IPS DF 4.7 (cell line): ENCODE results near the gene NUP62.

Experiments
- DNase-seq: peaks from one replicate; pipeline ENCODE4 v3.0.0-alpha.2; 2013; ENCODE audit warnings: low spot score; ENCODE audit errors: extremely low read depth

NUP62 gene

GRCh38 chr19:49904136-49904535 lies 25.2 kb downstream of the NUP62 start:
- DNase-seq = no peak

DNA sequence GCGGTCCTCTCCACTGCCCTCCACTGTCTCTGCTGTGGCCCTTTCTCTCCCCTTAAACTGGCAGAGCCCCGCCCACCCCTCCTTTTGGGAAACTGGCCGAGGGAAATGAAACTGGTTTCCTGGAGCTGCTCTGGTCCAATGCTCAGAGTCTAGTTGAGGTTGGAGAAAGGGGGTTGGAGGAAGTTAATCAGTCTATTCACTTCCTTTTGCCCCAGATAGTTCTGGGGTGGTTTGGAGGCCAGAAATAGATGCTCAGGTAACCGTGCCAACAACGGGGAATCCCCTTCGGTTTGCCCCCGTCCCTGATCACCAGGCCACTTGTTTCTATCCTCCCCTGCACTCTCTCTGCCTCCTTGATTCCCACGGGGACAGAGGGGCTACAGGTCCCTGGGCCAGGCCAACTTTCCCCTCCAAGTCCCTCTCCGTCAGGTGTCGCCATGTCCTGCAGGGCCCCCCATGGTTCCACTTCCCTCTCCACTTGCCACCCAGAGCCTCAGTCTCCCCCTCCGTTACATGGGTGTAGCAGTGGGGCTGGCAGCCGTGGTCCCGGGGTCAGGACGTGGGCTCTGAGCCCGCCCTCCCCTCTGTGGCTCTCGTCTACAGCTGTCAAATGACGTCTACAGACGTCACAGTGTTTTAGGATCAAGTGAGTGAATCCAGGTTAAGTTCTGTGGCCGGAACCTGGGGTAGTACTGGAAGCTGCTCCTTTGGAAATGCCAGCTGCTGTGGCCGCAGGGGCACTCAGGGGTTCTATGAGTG lies 32.3 kb downstream of the NUP62 start, which contains the start of gene IL4I1:
Gene IL4I1 (minus strand): TSS at position 25 of the 759 bp plus-strand sequence. CDS start 727 bp downstream, outside the sequence.
- DNase-seq = no peak

DNA sequence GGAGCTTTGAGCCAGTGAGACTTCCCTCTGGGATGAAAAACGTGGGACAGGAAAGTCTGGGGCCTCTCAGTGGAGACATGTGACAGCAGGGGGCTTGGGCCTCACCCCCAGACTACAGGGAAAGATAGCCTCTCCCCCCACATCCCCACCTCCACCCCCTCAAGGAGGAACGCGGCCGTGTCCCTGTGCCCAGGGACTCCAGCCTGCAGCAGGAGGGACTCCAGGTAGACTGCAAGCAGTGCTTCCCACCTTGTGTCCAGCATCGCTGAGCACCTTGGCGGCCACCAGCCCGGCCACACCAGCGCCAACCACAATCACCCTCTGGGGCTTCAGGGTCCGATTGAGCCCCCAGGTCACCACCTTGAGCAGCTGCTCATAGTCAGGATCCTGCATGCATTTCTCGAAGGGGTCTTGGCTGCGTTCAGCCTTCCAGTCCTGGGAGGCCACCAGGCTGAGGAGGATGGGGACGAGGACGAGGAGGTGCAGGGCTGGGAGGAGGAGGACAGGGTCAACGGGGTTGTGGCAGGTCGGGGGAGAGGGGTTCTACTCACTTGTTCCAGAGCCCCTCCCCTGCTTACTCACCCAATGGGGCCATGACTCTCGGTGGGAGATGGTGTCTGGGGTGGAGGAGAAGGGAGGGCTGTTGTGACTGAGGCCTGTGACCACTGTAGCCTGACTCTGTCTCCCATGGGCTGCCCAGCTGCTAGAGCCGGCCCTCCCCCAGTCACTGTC lies 33.6 kb downstream of the NUP62 start:
- DNase-seq = no peak

- DNase-seq = no peak
Observed at GRCh38 chr19:49894879-49895565, 34.3 kb downstream of the NUP62 start.

- DNase-seq = no peak
Observed at GRCh38 chr19:49894011-49894664, 35.2 kb downstream of the NUP62 start.

DNA sequence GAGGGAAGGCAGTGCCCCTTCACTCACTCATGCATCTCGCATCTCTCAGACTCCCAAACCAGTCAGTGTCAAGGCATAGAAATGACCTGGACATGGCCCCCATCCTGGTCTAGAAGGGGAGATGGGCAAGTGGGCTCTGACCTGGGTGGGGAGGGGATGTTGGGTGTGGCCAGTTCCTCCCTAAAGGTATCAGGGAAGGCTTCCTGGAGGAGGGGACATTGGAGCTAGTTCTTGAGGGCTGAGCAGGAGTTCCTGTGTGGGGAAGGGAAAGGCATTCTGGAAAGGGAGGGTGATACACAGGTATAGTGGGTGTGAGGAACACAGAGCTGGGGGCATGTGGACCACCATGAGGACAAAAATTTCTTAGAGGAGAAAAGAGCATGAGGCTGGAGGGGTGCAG lies 36.6 kb downstream of the NUP62 start:
- DNase-seq = no peak

DNA sequence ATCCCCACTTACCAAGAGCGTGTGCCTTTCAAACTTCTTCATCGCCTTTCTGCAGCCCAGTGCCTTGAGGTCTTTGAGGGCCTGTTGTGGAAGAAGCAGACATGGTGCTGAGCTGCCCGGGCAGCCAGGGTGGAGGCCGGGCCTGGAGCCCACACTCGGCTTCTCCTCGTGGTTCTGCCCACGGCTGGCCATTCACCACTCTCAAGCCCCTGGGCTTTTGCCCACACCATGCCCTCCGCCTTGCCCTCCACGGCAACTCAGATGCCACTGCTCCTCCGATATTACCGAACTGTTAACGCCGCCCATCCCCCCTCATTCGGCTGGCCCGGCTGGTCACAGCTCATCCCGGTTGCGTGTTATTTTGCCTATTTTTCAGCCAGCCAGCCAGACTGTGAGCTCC lies 37.9 kb downstream of the NUP62 start:
- DNase-seq = no peak

GRCh38 chr19:49890349-49891311 lies 38.7 kb downstream of the NUP62 start:
- no peak for DNase-seq

DNA sequence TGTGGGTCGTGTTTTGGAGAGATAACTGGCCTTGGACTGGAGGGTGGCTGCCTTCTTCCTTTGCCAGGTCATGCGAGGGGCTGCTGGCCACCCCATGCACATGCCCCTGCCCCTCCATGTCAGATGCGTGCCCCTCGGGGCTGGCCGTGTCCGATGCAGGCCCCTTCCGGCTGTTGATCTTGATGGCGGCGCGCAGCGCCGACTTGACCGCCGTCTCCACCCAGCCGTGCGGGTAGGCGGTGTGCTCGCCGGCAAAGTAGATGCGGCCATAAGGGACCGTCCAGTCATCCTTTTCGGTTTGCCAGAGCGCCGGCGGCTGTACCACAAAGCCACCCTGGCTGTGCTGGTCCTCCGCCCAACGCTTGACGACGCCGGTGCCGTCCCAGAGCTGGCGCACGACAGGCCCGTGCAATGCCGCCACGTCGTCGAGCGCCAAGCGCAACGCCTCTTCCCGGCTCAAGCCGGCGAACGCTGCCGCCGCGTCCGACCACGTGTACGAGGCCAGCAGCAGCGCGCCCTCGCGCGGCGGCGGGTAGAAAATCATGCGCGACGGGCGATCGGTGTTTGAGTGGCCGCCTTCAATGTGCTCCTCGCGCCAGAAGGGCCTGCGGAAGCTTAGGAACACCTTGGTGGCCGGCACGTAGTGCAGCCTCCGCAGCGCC lies 39.5 kb downstream of the NUP62 start:
- no peak for DNase-seq

DNA sequence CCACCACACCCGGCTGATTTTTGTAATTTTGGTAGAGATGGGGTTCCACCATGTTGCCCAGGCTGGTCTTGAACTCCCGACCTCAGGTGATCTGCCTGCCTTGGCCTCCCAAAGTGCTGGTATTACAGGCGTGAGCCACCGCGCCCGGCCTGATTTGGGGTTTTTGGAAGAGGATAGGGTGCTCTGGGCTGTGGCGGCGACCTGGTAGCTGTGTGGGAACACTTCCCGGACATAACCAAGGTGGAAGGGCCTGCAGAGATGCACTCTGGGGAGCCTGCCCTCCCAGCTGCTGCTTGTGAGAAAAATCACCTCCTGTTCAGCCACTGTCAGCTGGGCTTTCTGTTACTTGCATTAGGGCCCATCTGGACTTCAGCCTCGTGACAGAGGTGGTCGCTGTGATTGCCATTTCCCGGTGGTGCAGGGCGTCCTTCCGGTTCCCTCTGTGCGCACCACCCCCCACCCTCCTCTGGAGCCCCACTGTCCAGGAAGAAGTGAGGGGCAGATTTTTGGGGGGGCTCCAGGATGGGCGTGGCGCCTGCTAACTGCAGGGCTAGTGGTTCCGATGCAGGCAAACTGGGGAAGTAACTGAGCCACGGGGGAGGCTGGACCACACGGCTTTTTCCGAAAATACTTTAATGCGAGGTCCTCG lies 40.1 kb downstream of the NUP62 start:
- no peak for DNase-seq

GRCh38 chr19:49888510-49888824 lies 40.8 kb downstream of the NUP62 start:
- DNase-seq = no peak

GRCh38 chr19:49887665-49888509 lies 41.4 kb downstream of the NUP62 start:
- DNase-seq = no peak

DNA sequence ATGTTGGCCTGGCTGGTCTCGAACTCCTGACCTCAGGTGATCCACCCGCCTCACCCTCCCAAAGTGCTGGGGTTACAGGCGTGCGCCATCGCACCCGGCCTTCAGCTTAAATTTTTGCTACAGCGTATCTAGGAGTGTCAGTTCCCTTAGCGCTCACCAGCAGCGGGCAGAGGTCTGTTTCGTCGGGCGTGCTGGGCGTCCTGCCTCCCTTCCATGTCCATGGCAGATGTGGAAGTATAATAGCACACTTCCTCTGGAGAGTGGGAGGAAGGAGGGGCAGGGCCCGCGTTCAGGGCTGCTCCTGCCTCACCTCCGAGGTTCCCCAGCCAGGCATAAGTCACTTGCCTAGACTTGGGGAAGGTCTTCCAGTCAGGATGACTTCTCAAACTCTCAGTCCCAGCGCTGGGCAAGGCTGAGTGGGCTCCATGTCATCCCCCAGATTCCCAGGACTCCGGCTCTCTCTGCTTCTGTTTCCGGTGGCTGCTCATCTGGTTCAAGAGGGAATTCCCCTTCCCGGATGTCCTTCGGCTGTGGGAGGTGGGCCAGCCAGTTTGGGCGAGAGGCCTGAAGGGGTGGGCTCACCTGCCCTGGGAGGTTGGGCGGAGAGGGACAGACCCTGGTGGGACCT lies 42.2 kb downstream of the NUP62 start:
- DNase-seq = no peak

DNA sequence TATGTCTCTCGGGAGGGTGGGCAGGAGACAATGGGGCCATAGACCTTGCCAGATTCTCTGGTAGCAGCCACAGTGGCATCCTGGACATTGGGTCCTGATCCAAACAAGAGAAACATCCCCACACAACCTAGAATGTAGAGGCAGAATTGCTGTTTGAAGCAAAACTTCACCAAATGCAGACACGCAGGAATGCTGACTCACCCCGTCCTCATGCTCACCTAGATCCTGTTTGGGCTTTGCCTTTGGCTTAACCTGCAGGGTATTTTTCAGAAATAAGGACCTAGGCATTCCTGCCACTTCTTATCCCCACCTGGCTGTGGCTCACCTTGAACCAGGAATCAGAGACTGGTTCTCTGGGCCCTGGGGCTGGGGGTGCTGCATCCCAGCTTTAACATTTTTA lies 44.5 kb downstream of the NUP62 start:
- DNase-seq = no peak

- DNase-seq = no peak
Observed at GRCh38 chr19:49884109-49884508, 45.2 kb downstream of the NUP62 start.

DNA sequence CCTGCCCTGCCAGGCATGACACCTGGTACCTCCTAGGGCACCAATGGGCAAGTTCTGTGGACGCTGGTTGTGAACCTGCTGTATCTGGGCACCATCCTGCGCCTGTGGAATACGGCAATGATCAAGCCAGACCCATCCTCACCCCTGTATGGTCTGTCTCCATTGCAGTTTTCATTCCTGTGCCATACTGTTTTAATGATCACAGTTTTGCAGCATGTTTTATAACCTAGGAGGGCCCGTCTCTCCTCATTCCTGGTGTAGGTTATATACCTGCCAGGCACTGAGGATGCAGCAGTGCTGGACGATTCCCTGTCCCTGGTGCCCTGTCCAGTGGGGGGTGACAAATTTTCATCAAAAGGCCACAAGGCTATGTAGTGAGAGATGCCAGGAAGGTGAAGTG lies 46.2 kb downstream of the NUP62 start:
- no peak for DNase-seq

- no peak for DNase-seq
Observed at GRCh38 chr19:49882643-49883042, 46.7 kb downstream of the NUP62 start.

GRCh38 chr19:49881672-49882394 lies 47.5 kb downstream of the NUP62 start:
- DNase-seq = no peak
